Fibroblast of lung (primary cell): Measurements from ENCODE around the gene SNX5.

Experiments
- CTCF ChIP-seq, 2 donors: IDR thresholded peaks in 1 of 2; conservative IDR thresholded peaks in 1 of 2; 1 replicate in 1 of 2; 2 replicates in 1 of 2; pipeline ENCODE4 v1.5.1; 2011 to 2012; ENCODE audit warnings: low read length in 2 of 2, control low read depth in 1 of 2, inconsistent platforms in 1 of 2, low read depth in 1 of 2, mild to moderate bottlenecking in 1 of 2
- EZH2 ChIP-seq: IDR thresholded peaks from 2 replicates; pipeline ENCODE4 v1.5.1; 2012; ENCODE audit warnings: low read length, control low read depth, mild to moderate bottlenecking; ENCODE audit errors: missing control alignments

- TF ChIP-seq CTCF (conservative IDR thresholded peaks at IDR 0.05 in 1 of 2, IDR thresholded peaks at IDR 0.05 in 1 of 2; ENCODE audit: low read depth in 1 of 2, low read length in 2 of 2) (no peak), EZH2 (no peak)
These were observed 21.1 kb downstream of the SNX5 start for GRCh38 chr20:17947474-17947815.
